Neural cell (in vitro differentiated cells): ENCODE results near the gene HNRNPR.

Experiments used
- CTCF ChIP-seq: fragments of 450-650 bp; IDR thresholded peaks from 2 replicates; pipeline ENCODE4 v1.5.1; 2014; ENCODE audit warnings: antibody characterized with exemption, mild to moderate bottlenecking, moderate library complexity; ENCODE audit not compliant: poor library complexity, severe bottlenecking
- RAD21 ChIP-seq: fragments of 450-650 bp; conservative IDR thresholded peaks from 2 replicates; pipeline ENCODE4 v1.6.1; 2014; ENCODE audit warnings: antibody characterized with exemption, mild to moderate bottlenecking, moderate library complexity

- TF ChIP-seq RAD21 (no peak), CTCF (no peak)
These were observed 12.4 kb downstream of the HNRNPR start for GRCh38 chr1:23331713-23332112.
